Stimulated activated naive B cell treated with anti-CD40 and anti-IgM and Interleukin-4, amounts not matched to agents 10 μg/mL and 1 μg/mL and 100 μg/mL, for 72 hours (primary cell): ENCODE data around the gene SMAD3.

Experiments
- ATAC-seq, 2 donors: fragments of 150-1000 bp; cut with Tn5 transposase; replicated peaks; 2 replicates each; pipeline ENCODE4 v1.10.0; 2021; ENCODE audit warnings: moderate library complexity in 1 of 2
- DNase-seq: peaks from one replicate; pipeline ENCODE4 v3.0.0; 2021
- H3K27ac Mint-ChIP-seq: one replicate; pipeline ENCODE4 v1.8.0; 2022; ENCODE audit warnings: mild to moderate bottlenecking, mixed read lengths
- H3K27me3 Mint-ChIP-seq, 2 donors: one replicate each; pipeline ENCODE4 v1.8.0; 2022; ENCODE audit warnings: mixed read lengths in 2 of 2
- H3K36me3 Mint-ChIP-seq, 2 donors: one replicate each; pipeline ENCODE4 v1.8.0; 2022; ENCODE audit warnings: mixed read lengths in 2 of 2, mild to moderate bottlenecking in 1 of 2
- H3K4me1 Mint-ChIP-seq, 2 donors: one replicate each; pipeline ENCODE4 v1.8.0; 2022; ENCODE audit warnings: mixed read lengths in 2 of 2, mild to moderate bottlenecking in 1 of 2
- H3K4me3 Mint-ChIP-seq, 2 donors: one replicate each; pipeline ENCODE4 v1.8.0; 2022; ENCODE audit warnings: mild to moderate bottlenecking in 2 of 2, mixed read lengths in 2 of 2, moderate library complexity in 1 of 2
- H3K9me3 Mint-ChIP-seq, 2 donors: one replicate each; pipeline ENCODE4 v1.8.0; 2022; ENCODE audit warnings: mixed read lengths in 2 of 2, mild to moderate bottlenecking in 1 of 2

Gene SMAD3

DNA sequence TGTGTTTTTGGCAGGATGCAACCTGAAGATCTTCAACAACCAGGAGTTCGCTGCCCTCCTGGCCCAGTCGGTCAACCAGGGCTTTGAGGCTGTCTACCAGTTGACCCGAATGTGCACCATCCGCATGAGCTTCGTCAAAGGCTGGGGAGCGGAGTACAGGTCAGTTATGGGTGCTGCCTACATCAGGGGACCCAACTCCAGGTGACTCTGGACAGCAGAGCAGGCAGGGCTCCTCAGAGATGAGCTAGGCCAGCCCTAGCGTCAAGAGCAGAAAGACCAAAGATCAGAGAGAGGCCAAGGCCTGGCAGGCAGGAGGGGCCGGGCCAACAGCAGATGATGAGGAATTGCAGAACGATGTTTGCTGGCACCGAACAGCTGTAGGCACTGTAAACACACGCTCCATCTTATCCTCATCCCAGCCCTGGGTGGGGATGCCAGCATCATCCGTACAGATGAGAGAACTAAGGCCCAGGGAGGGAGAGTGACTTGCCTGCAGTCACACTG, 122.0 kb downstream of the SMAD3 start:
- no peak for DNase-seq
- Mint-ChIP-seq H3K4me1 (peaks cover 13 to 25% of the 10 kb centered on the region in 2 donors), H3K27ac (no peak overlapping the region)

DNA sequence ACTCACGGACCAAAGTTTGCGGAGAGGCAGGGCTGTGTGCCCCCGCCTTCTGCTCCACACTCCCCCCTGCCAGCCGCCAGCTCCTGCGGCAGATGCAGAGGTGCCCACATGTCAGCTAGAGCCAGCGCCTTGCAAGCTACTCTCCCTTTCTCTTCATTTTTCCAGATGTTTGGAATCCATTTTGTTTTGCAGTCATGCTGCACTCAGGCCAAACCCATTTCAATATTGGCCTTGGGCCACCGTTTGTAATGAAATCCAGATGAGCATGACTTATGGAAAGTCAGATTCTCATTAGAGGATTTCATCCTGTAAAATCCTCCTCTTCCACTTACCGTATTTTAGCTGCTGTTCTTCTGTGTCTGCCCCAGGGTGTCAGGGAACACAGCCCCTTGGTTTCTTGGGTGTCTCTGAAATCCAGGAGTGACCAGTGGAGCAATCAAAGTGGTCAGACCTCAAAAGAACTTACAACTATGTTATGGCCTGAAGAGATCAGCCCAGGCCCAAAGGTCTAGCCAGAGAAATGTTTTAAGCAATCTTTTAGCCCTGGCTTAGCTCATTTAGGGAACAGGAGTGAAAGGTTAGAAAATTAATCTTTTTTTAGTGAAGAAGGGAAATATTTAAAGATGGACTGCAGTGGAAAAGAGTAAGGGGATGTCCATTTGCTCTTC, 123.3 kb downstream of the SMAD3 start:
- no peak for ATAC-seq
- Mint-ChIP-seq H3K27me3 (no peaks in the 10 kb centered on the region), H3K36me3 (peaks cover 43 to 80% of the 10 kb centered on the region in 2 donors), H3K27ac (peak overlapping the region; percentile 33), H3K4me1 (peaks cover 13 to 25% of the 10 kb centered on the region in 2 donors), H3K4me3 (no peak overlapping the region), H3K9me3 (no peaks in the 10 kb centered on the region)
- no peak for DNase-seq

More for the DNA sequence above, 122.0 kb downstream of the SMAD3 start:
- ATAC-seq, result no peak
- Mint-ChIP-seq H3K36me3 (peaks cover 38 to 76% of the 10 kb centered on the region in 2 donors), H3K9me3 (no peaks in the 10 kb centered on the region), H3K4me3 (no peak overlapping the region), H3K27me3 (no peaks in the 10 kb centered on the region)

- no peak overlapping the region for H3K4me3 Mint-ChIP-seq
- H3K4me1 Mint-ChIP-seq, result peaks cover 15 to 23% of the 10 kb centered on the region in 2 donors
- H3K27me3 Mint-ChIP-seq, result no peaks in the 10 kb centered on the region
- no peaks in the 10 kb centered on the region for H3K9me3 Mint-ChIP-seq
- no peak for ATAC-seq
- peak overlapping the region; percentile 33 for H3K27ac Mint-ChIP-seq
- H3K36me3 Mint-ChIP-seq, result peaks cover 45 to 80% of the 10 kb centered on the region in 2 donors
- DNase-seq, result no peak
Observed at GRCh38 chr15:67189326-67190051, 124.1 kb downstream of the SMAD3 start.

DNA sequence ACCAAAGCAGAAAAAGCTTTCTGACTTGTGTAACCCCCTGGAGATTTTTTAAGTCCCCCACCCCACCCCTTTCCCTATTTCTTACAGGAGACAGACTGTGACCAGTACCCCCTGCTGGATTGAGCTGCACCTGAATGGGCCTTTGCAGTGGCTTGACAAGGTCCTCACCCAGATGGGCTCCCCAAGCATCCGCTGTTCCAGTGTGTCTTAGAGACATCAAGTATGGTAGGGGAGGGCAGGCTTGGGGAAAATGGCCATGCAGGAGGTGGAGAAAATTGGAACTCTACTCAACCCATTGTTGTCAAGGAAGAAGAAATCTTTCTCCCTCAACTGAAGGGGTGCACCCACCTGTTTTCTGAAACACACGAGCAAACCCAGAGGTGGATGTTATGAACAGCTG, 124.9 kb downstream of the SMAD3 start:
- no peak for DNase-seq
- peaks cover 43 to 76% of the 10 kb centered on the region in 2 donors for H3K36me3 Mint-ChIP-seq
- H3K4me1 Mint-ChIP-seq, result peaks cover 11 to 15% of the 10 kb centered on the region in 2 donors

DNA sequence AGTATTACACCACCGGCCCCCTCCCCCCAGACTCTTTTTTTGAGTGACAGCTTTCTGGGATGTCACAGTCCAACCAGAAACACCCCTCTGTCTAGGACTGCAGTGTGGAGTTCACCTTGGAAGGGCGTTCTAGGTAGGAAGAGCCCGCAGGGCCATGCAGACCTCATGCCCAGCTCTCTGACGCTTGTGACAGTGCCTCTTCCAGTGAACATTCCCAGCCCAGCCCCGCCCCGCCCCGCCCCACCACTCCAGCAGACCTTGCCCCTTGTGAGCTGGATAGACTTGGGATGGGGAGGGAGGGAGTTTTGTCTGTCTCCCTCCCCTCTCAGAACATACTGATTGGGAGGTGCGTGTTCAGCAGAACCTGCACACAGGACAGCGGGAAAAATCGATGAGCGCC, 125.4 kb downstream of the SMAD3 start:
- DNase-seq (no peak), ATAC-seq (no peak)
- peaks cover 6 to 10% of the 10 kb centered on the region in 2 donors for H3K4me1 Mint-ChIP-seq
- no peaks in the 10 kb centered on the region for H3K27me3 Mint-ChIP-seq
- H3K9me3 Mint-ChIP-seq, result no peaks in the 10 kb centered on the region
- peaks cover 44 to 76% of the 10 kb centered on the region in 2 donors for H3K36me3 Mint-ChIP-seq
- H3K27ac Mint-ChIP-seq, result peak overlapping the region; percentile 81
- H3K4me3 Mint-ChIP-seq, result no peak overlapping the region

More for the DNA sequence above, 124.9 kb downstream of the SMAD3 start:
- Mint-ChIP-seq H3K27ac (no peak overlapping the region), H3K4me3 (no peak overlapping the region), H3K9me3 (no peaks in the 10 kb centered on the region), H3K27me3 (no peaks in the 10 kb centered on the region)
- no peak for ATAC-seq

DNA sequence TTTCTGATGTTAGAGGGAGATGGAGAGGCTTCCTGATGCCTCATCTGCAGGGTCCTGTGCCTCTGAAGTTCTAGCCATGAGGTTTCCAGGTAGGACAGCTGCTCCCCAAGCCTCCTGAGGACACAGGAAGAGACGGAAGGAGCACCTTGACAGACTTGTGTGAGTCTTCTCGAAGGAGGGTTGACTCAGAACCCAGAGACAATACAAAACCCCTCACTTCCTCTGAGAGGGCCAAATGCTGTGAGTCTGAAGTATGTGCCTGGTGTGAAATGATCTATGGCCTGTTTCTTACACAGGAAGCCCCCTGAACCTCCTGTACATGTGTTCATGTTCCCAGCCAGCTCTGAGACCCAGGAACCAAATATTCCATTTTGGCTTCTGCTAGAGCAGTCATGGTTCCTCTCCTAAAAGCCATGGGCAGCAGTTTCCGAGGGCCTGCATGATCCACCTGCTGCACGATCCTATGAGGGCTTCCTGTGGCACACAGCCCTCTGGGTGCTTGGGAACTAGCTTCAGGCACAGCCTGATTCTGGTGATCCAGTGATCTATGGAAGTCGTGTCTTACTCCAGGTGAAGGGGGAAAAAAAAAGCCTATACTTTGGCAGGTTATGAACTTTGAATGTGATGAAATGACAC, 126.9 kb downstream of the SMAD3 start:
- Mint-ChIP-seq H3K27ac (peak overlapping the region; percentile 76), H3K9me3 (no peaks in the 10 kb centered on the region), H3K27me3 (no peaks in the 10 kb centered on the region), H3K36me3 (peaks cover 47 to 74% of the 10 kb centered on the region in 2 donors), H3K4me3 (no peak overlapping the region), H3K4me1 (peaks cover 10 to 11% of the 10 kb centered on the region in 2 donors)
- no peak for ATAC-seq
- no peak for DNase-seq

DNA sequence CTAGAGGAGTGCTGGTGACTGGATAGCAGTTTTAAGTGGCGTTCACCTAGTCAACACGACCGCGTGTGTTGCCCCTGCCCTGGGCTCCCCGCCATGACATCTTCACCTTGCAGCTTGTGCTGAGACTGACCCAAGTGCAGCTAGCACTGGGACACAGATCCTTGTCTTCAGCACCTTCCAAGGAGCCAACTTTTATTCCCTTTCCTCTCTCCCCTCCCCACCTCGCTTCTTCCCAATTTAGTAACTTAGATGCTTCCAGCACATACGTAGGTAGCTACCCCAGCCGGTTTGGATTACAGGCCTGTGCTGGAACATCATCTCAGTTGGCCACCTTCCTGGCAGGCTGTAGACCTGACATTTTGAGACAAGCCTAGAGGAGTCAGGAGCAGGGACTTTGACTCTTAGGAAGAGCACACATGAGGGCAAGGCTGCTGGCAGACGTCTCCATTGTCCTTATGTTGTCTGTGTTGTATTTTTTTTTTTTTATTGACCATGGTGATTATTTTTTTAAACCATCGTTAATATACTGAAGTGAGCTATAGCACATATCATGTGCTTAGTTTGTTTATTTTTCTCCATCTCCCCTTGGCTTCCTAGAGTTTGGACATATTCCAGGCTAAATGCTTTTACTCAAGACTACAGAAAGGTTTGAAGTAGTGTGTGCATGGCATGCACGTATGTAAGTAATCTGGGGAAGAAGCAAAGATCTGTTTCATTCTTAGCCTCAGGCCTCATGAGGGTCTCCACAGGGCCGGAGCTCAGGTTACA, 128.0 kb downstream of the SMAD3 start:
- Mint-ChIP-seq H3K27me3 (no peaks in the 10 kb centered on the region), H3K9me3 (no peaks in the 10 kb centered on the region), H3K27ac (peak overlapping the region; percentile 68), H3K4me1 (peaks cover 17 to 20% of the 10 kb centered on the region in 2 donors), H3K36me3 (peaks cover 53 to 75% of the 10 kb centered on the region in 2 donors), H3K4me3 (no peak overlapping the region)
- ATAC-seq (no peak), DNase-seq (no peak)

GRCh38 chr15:67194171-67195114, 129.0 kb downstream of the SMAD3 start:
- ATAC-seq, result no peak
- peak overlapping the region; percentile 38 for H3K27ac Mint-ChIP-seq

DNA sequence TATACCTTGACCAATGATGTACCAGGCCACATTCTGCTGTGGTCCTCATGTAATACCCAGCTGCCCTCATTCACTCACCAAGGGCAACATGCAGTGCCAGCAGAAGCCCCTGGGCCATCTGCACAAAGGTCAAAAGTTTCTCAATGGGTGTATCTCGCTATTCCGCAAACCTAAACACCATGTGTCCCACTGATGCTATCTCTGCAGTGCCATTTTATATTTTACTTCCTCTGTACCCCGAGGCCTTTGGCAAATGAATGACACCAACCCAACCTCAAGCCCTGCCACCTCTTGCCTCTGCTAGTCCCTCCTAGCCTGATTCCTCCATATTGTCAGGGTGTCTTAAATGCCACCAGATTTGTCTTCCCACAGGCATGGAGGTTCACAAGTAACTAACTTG, 129.9 kb downstream of the SMAD3 start:
- H3K36me3 Mint-ChIP-seq, result peaks cover 46 to 71% of the 10 kb centered on the region in 2 donors
- ATAC-seq (no peak), DNase-seq (no peak)
- H3K27ac Mint-ChIP-seq, result peak overlapping the region; percentile 63
- no peaks in the 10 kb centered on the region for H3K9me3 Mint-ChIP-seq
- no peak overlapping the region for H3K4me3 Mint-ChIP-seq
- no peaks in the 10 kb centered on the region for H3K27me3 Mint-ChIP-seq
- H3K4me1 Mint-ChIP-seq, result peaks cover 18 to 24% of the 10 kb centered on the region in 2 donors

More at GRCh38 chr15:67194171-67195114, 129.0 kb downstream of the SMAD3 start:
- Mint-ChIP-seq H3K4me1 (peaks cover 18 to 24% of the 10 kb centered on the region in 2 donors), H3K36me3 (peaks cover 46 to 69% of the 10 kb centered on the region in 2 donors), H3K27me3 (no peaks in the 10 kb centered on the region), H3K4me3 (no peak overlapping the region), H3K9me3 (no peaks in the 10 kb centered on the region)
- no peak for DNase-seq

- Mint-ChIP-seq H3K27ac (peak overlapping the region; percentile 72), H3K27me3 (no peaks in the 10 kb centered on the region), H3K36me3 (peaks cover 48 to 71% of the 10 kb centered on the region in 2 donors), H3K4me1 (peaks cover 18 to 24% of the 10 kb centered on the region in 2 donors), H3K4me3 (peak overlapping the region in 1 of 2 donors; percentile 6), H3K9me3 (no peaks in the 10 kb centered on the region)
- DNase-seq (no peak), ATAC-seq (no peak)
Observed at GRCh38 chr15:67196222-67196621, 130.8 kb downstream of the SMAD3 start.

DNA sequence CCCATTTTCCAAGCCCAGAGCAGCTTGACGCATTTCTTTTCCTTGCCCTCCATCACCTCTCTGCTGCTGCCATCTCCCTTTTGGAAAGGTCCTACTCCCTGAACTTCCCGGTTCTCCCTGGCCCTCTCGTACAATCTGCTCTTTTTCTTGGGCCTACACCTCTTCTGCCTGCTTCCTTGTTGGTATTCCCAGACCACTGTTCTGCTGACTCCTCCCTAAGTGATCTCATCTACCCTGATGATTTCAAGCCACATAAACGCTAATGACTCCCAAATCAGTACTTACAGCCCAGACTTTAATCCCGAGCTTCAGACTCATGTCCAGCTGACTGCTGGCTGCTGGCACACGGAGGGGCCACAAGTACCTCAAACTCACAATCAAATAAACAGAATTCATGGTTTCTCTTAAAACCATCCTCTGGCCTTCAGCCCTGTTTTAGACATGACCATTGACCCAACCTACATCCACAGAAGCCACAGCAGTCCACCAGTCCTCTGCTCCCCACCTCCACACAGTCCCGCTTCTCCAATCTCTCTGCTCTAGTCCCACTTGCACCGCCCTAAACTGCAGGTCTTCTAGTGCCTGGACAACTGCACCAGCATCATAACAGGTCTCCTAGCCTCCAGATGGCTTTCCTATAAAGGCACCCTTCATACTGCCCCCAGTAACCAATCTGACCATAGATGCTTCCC, 131.4 kb downstream of the SMAD3 start:
- DNase-seq (no peak), ATAC-seq (no peak)
- Mint-ChIP-seq H3K36me3 (peaks cover 50 to 70% of the 10 kb centered on the region in 2 donors), H3K9me3 (no peaks in the 10 kb centered on the region), H3K27me3 (no peaks in the 10 kb centered on the region), H3K4me1 (peaks cover 21 to 24% of the 10 kb centered on the region in 2 donors), H3K4me3 (peak overlapping the region in 1 of 2 donors; percentile 6), H3K27ac (peak overlapping the region; percentile 72)

DNA sequence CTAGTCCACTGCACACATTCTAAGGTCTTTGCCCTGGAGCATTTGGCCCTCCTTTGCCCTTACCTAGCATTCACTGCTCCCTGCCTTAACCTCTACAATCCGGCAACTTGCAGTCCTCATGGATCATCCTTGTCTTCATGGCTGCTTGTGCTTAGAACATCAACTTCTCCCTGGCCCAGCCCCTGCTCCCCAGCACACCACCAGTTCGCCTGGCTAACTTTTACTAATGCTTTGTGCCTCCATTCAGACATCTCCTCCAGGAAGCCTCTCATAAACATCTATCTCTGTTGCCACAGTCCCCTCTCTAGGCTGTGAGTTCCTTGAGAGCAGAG, 131.9 kb downstream of the SMAD3 start:
- peak overlapping the region; percentile 72 for H3K27ac Mint-ChIP-seq
- H3K9me3 Mint-ChIP-seq, result no peaks in the 10 kb centered on the region
- no peak overlapping the region for H3K4me3 Mint-ChIP-seq
- ATAC-seq (no peak), DNase-seq (no peak)
- H3K4me1 Mint-ChIP-seq, result peaks cover 21 to 24% of the 10 kb centered on the region in 2 donors
- H3K36me3 Mint-ChIP-seq, result peaks cover 50 to 72% of the 10 kb centered on the region in 2 donors
- no peaks in the 10 kb centered on the region for H3K27me3 Mint-ChIP-seq
